ENCODE measurements around the gene HS3ST4. TPM values are rescaled to one million over a fixed set of nuclear protein-coding genes. Genes with fewer than 3 reads are reported as not detected.
A peak's percentile ranks its signal among the peaks of the same experiment; 100 is the strongest.

HS3ST4 gene
- polyA plus RNA-seq, 4 donors, result 0.04 to 0.35 TPM; not detected in 2

- Histone ChIP-seq H3K36me3 (ENCODE audit: control insufficient read depth in 3 of 3, insufficient read depth in 2 of 3, low read depth in 1 of 3, low read length in 3 of 3) (no peaks in the 10 kb centered on the region), H3K4me1 (ENCODE audit: control insufficient read depth in 3 of 3, insufficient read depth in 2 of 3, low read depth in 1 of 3, low read length in 2 of 3) (no peaks in the 10 kb centered on the region), H3K9me3 (ENCODE audit: control insufficient read depth in 2 of 2, insufficient read depth in 1 of 2, low read depth in 1 of 2, low read length in 1 of 2) (no peaks in the 10 kb centered on the region), H3K4me3 (ENCODE audit: low read depth in 1 of 3, low read length in 3 of 3) (no peak overlapping the region), H3K27ac (ENCODE audit: low read depth in 1 of 3, low read length in 2 of 3) (no peak overlapping the region), H3K27me3 (ENCODE audit: control insufficient read depth in 3 of 3, insufficient read depth in 3 of 3, low read length in 3 of 3) (no peaks in the 10 kb centered on the region)
- FAIRE-seq, result no peak
- DNase-seq, result no peak
- WGBS, 3 donors, result 82 to 84% (median 82%) methylated on average over 2 of the region's 2 CpGs
Observed at GRCh38 chr16:25823891-25824290, 132.1 kb downstream of the HS3ST4 start.

GRCh38 chr16:25827709-25828108, 135.9 kb downstream of the HS3ST4 start:
- Histone ChIP-seq H3K4me3 (ENCODE audit: low read depth in 1 of 3, low read length in 3 of 3) (no peak overlapping the region), H3K9me3 (ENCODE audit: control insufficient read depth in 2 of 2, insufficient read depth in 1 of 2, low read depth in 1 of 2, low read length in 1 of 2) (no peaks in the 10 kb centered on the region), H3K36me3 (ENCODE audit: control insufficient read depth in 3 of 3, insufficient read depth in 2 of 3, low read depth in 1 of 3, low read length in 3 of 3) (no peaks in the 10 kb centered on the region), H3K27ac (ENCODE audit: low read depth in 1 of 3, low read length in 2 of 3) (no peak overlapping the region), H3K27me3 (ENCODE audit: control insufficient read depth in 3 of 3, insufficient read depth in 3 of 3, low read length in 3 of 3) (no peaks in the 10 kb centered on the region), H3K4me1 (ENCODE audit: control insufficient read depth in 3 of 3, insufficient read depth in 2 of 3, low read depth in 1 of 3, low read length in 2 of 3) (no peaks in the 10 kb centered on the region)
- no peak for FAIRE-seq
- 56 to 72% (median 61%) methylated on average over 2 of the region's 2 CpGs for WGBS, 3 donors
- no peak for DNase-seq

- DNase-seq (no peak), FAIRE-seq (no peak)
- Histone ChIP-seq H3K27ac (ENCODE audit: low read depth in 1 of 3, low read length in 2 of 3) (no peak overlapping the region), H3K4me3 (ENCODE audit: low read depth in 1 of 3, low read length in 3 of 3) (no peak overlapping the region), H3K27me3 (ENCODE audit: control insufficient read depth in 3 of 3, insufficient read depth in 3 of 3, low read length in 3 of 3) (no peaks in the 10 kb centered on the region), H3K9me3 (ENCODE audit: control insufficient read depth in 2 of 2, insufficient read depth in 1 of 2, low read depth in 1 of 2, low read length in 1 of 2) (no peaks in the 10 kb centered on the region), H3K4me1 (ENCODE audit: control insufficient read depth in 3 of 3, insufficient read depth in 2 of 3, low read depth in 1 of 3, low read length in 2 of 3) (no peaks in the 10 kb centered on the region), H3K36me3 (ENCODE audit: control insufficient read depth in 3 of 3, insufficient read depth in 2 of 3, low read depth in 1 of 3, low read length in 3 of 3) (no peaks in the 10 kb centered on the region)
- 86 to 91% (median 88%) methylated on average over 3 of the region's 3 CpGs for WGBS, 3 donors
Observed at GRCh38 chr16:25828510-25828909, 136.8 kb downstream of the HS3ST4 start.

- no peaks in the 10 kb centered on the region for H3K36me3 ChIP-seq (ENCODE audit: control insufficient read depth in 3 of 3, insufficient read depth in 2 of 3, low read depth in 1 of 3, low read length in 3 of 3)
- H3K9me3 ChIP-seq (ENCODE audit: control insufficient read depth in 2 of 2, insufficient read depth in 1 of 2, low read depth in 1 of 2, low read length in 1 of 2), result no peaks in the 10 kb centered on the region
- H3K27me3 ChIP-seq (ENCODE audit: control insufficient read depth in 3 of 3, insufficient read depth in 3 of 3, low read length in 3 of 3), result peaks cover 0 to 2% (median 0%) of the 10 kb centered on the region in 3 donors
- FAIRE-seq (no peak), DNase-seq (no peak)
- H3K27ac ChIP-seq (ENCODE audit: low read depth in 1 of 3, low read length in 2 of 3), result no peak overlapping the region
- 73 to 79% (median 74%) methylated on average over 4 of the region's 4 CpGs for WGBS, 3 donors
- H3K4me1 ChIP-seq (ENCODE audit: control insufficient read depth in 3 of 3, insufficient read depth in 2 of 3, low read depth in 1 of 3, low read length in 2 of 3), result no peaks in the 10 kb centered on the region
- no peak overlapping the region for H3K4me3 ChIP-seq (ENCODE audit: low read depth in 1 of 3, low read length in 3 of 3)
Observed at GRCh38 chr16:25832291-25832690, 140.5 kb downstream of the HS3ST4 start.

- WGBS, 3 donors, result 83 to 85% (median 83%) methylated on average over 1 of the region's 1 CpG
- H3K9me3 ChIP-seq (ENCODE audit: control insufficient read depth in 2 of 2, insufficient read depth in 1 of 2, low read depth in 1 of 2, low read length in 1 of 2), result no peaks in the 10 kb centered on the region
- FAIRE-seq, result no peak
Observed at GRCh38 chr16:25834101-25834500, 142.3 kb downstream of the HS3ST4 start.

GRCh38 chr16:25835126-25835525, 143.4 kb downstream of the HS3ST4 start:
- DNase-seq (no peak), FAIRE-seq (no peak)
- H3K4me1 ChIP-seq (ENCODE audit: control insufficient read depth in 3 of 3, insufficient read depth in 2 of 3, low read depth in 1 of 3, low read length in 2 of 3), result no peaks in the 10 kb centered on the region
- no peaks in the 10 kb centered on the region for H3K36me3 ChIP-seq (ENCODE audit: control insufficient read depth in 3 of 3, insufficient read depth in 2 of 3, low read depth in 1 of 3, low read length in 3 of 3)
- H3K9me3 ChIP-seq (ENCODE audit: control insufficient read depth in 2 of 2, insufficient read depth in 1 of 2, low read depth in 1 of 2, low read length in 1 of 2), result no peaks in the 10 kb centered on the region
- H3K27ac ChIP-seq (ENCODE audit: low read depth in 1 of 3, low read length in 2 of 3), result no peak overlapping the region
- H3K4me3 ChIP-seq (ENCODE audit: low read depth in 1 of 3, low read length in 3 of 3), result no peak overlapping the region
- 28 to 38% (median 35%) methylated on average over 2 of the region's 2 CpGs for WGBS, 3 donors
- peaks cover 0 to 2% (median 0%) of the 10 kb centered on the region in 3 donors for H3K27me3 ChIP-seq (ENCODE audit: control insufficient read depth in 3 of 3, insufficient read depth in 3 of 3, low read length in 3 of 3)

More at GRCh38 chr16:25834101-25834500, 142.3 kb downstream of the HS3ST4 start:
- H3K4me1 ChIP-seq (ENCODE audit: control insufficient read depth in 3 of 3, insufficient read depth in 2 of 3, low read depth in 1 of 3, low read length in 2 of 3), result no peaks in the 10 kb centered on the region
- no peak overlapping the region for H3K27ac ChIP-seq (ENCODE audit: low read depth in 1 of 3, low read length in 2 of 3)
- peaks cover 0 to 2% (median 0%) of the 10 kb centered on the region in 3 donors for H3K27me3 ChIP-seq (ENCODE audit: control insufficient read depth in 3 of 3, insufficient read depth in 3 of 3, low read length in 3 of 3)
- DNase-seq, result no peak
- no peaks in the 10 kb centered on the region for H3K36me3 ChIP-seq (ENCODE audit: control insufficient read depth in 3 of 3, insufficient read depth in 2 of 3, low read depth in 1 of 3, low read length in 3 of 3)
- H3K4me3 ChIP-seq (ENCODE audit: low read depth in 1 of 3, low read length in 3 of 3), result no peak overlapping the region

- FAIRE-seq, result no peak
Observed at GRCh38 chr16:25838724-25839186, 147.0 kb downstream of the HS3ST4 start.

GRCh38 chr16:25841761-25842160, 150.0 kb downstream of the HS3ST4 start:
- DNase-seq (no peak), FAIRE-seq (no peak)
- 63 to 69% (median 63%) methylated on average over 3 of the region's 3 CpGs for WGBS, 3 donors
- Histone ChIP-seq H3K27ac (ENCODE audit: low read depth in 1 of 3, low read length in 2 of 3) (no peak overlapping the region), H3K27me3 (ENCODE audit: control insufficient read depth in 3 of 3, insufficient read depth in 3 of 3, low read length in 3 of 3) (peaks cover 0 to 2% (median 0%) of the 10 kb centered on the region in 3 donors), H3K4me1 (ENCODE audit: control insufficient read depth in 3 of 3, insufficient read depth in 2 of 3, low read depth in 1 of 3, low read length in 2 of 3) (no peaks in the 10 kb centered on the region), H3K36me3 (ENCODE audit: control insufficient read depth in 3 of 3, insufficient read depth in 2 of 3, low read depth in 1 of 3, low read length in 3 of 3) (no peaks in the 10 kb centered on the region), H3K4me3 (ENCODE audit: low read depth in 1 of 3, low read length in 3 of 3) (no peak overlapping the region), H3K9me3 (ENCODE audit: control insufficient read depth in 2 of 2, insufficient read depth in 1 of 2, low read depth in 1 of 2, low read length in 1 of 2) (no peaks in the 10 kb centered on the region)

More at GRCh38 chr16:25838724-25839186, 147.0 kb downstream of the HS3ST4 start:
- DNase-seq, result peak; percentile 52 to 57
- no peaks in the 10 kb centered on the region for H3K36me3 ChIP-seq (ENCODE audit: control insufficient read depth in 3 of 3, insufficient read depth in 2 of 3, low read depth in 1 of 3, low read length in 3 of 3)
- 2 to 3% (median 2%) methylated on average over 6 of the region's 6 CpGs for WGBS, 3 donors
- no peaks in the 10 kb centered on the region for H3K4me1 ChIP-seq (ENCODE audit: control insufficient read depth in 3 of 3, insufficient read depth in 2 of 3, low read depth in 1 of 3, low read length in 2 of 3)
- H3K4me3 ChIP-seq (ENCODE audit: low read depth in 1 of 3, low read length in 3 of 3), result no peak overlapping the region
- H3K27me3 ChIP-seq (ENCODE audit: control insufficient read depth in 3 of 3, insufficient read depth in 3 of 3, low read length in 3 of 3), result peaks cover 0 to 2% (median 0%) of the 10 kb centered on the region in 3 donors
- no peak overlapping the region for H3K27ac ChIP-seq (ENCODE audit: low read depth in 1 of 3, low read length in 2 of 3)
- no peaks in the 10 kb centered on the region for H3K9me3 ChIP-seq (ENCODE audit: control insufficient read depth in 2 of 2, insufficient read depth in 1 of 2, low read depth in 1 of 2, low read length in 1 of 2)

- Histone ChIP-seq H3K4me3 (ENCODE audit: low read depth in 1 of 3, low read length in 3 of 3) (no peak overlapping the region), H3K9me3 (ENCODE audit: control insufficient read depth in 2 of 2, insufficient read depth in 1 of 2, low read depth in 1 of 2, low read length in 1 of 2) (no peaks in the 10 kb centered on the region), H3K36me3 (ENCODE audit: control insufficient read depth in 3 of 3, insufficient read depth in 2 of 3, low read depth in 1 of 3, low read length in 3 of 3) (no peaks in the 10 kb centered on the region), H3K27me3 (ENCODE audit: control insufficient read depth in 3 of 3, insufficient read depth in 3 of 3, low read length in 3 of 3) (no peaks in the 10 kb centered on the region), H3K4me1 (ENCODE audit: control insufficient read depth in 3 of 3, insufficient read depth in 2 of 3, low read depth in 1 of 3, low read length in 2 of 3) (no peaks in the 10 kb centered on the region), H3K27ac (ENCODE audit: low read depth in 1 of 3, low read length in 2 of 3) (no peak overlapping the region)
- DNase-seq (no peak), FAIRE-seq (no peak)
- 53 to 75% (median 56%) methylated on average over 3 of the region's 3 CpGs for WGBS, 3 donors
Observed at GRCh38 chr16:25845901-25846300, 154.1 kb downstream of the HS3ST4 start.

Measured in small intestine (tissue), 7 donors.